Breast epithelium (tissue), 4 donors: Measurements from ENCODE around the gene ABCC11. TPM values are rescaled to one million over a fixed set of nuclear protein-coding genes. Genes with fewer than 3 reads are reported as not detected.

Source experiments
- DNase-seq, 2 donors: peaks; one replicate each; pipeline ENCODE4 v3.0.0-alpha.2; 2019; ENCODE audit warnings: low spot score in 2 of 2
- H3K27ac ChIP-seq, 2 donors: fragments of 200-600 bp; sonication (generic) in 1 of 2; one replicate each; pipeline ENCODE4 v1.5.1; 2016 to 2019; ENCODE audit warnings: mild to moderate bottlenecking in 1 of 2
- H3K27me3 ChIP-seq, 2 donors: fragments of 200-600 bp; sonication (generic) in 1 of 2; one replicate each; pipeline versions ENCODE4 v1.5.1 to v1.6.0; 2017 to 2019; ENCODE audit warnings: control low read depth in 1 of 2, mild to moderate bottlenecking in 1 of 2
- H3K36me3 ChIP-seq: fragments of 200-600 bp; one replicate; pipeline ENCODE4 v1.5.1; 2019
- H3K4me1 ChIP-seq, 2 donors: fragments of 200-600 bp; sonication (generic); one replicate each; pipeline ENCODE4 v1.5.1; 2016 to 2019; ENCODE audit warnings: control low read depth in 1 of 2
- H3K4me3 ChIP-seq, 3 donors: fragments of 200-600 bp; sonication (generic); 1 replicate in 2 of 3; 2 replicates in 1 of 3; pipeline ENCODE4 v1.5.1; 2016 to 2019; ENCODE audit warnings: mild to moderate bottlenecking in 3 of 3, moderate library complexity in 2 of 3
- H3K9me3 ChIP-seq, 2 donors: fragments of 200-600 bp; sonication (generic) in 1 of 2; one replicate each; pipeline ENCODE4 v1.5.1; 2016 to 2019; ENCODE audit warnings: control low read depth in 1 of 2
- POLR2A ChIP-seq: fragments of 450-650 bp; IDR thresholded peaks from one replicate; pipeline ENCODE4 v1.6.1; 2016; ENCODE audit warnings: antibody characterized with exemption, mild to moderate bottlenecking, moderate library complexity
- POLR2AphosphoS5 ChIP-seq, 3 donors: sonication (generic); formaldehyde crosslinking; IDR thresholded peaks; one replicate each; pipeline ENCODE4 v1.6.1; 2017; ENCODE audit warnings: antibody characterized with exemption in 3 of 3
- intact Hi-C: fragments of 100-400 bp; cut with DNase I; formaldehyde crosslinking; loops from one replicate; pipeline ENCODE4 v1.15.1; 2023; ENCODE audit warnings: low total_unique reads
- total RNA-seq, 3 donors: library from RNA; depleted of rRNA; stranded (reverse); fragments of >200 nt; gene quantifications; one replicate each; pipeline ENCODE4 v1.1.0, GENCODE V29; 2016
- TF ChIP-seq, protein P1 (sequence below), 3 donors: fragments of 450-650 bp; IDR thresholded peaks; one replicate each; pipeline ENCODE4 v1.5.1; 2016 to 2017; ENCODE audit warnings: antibody characterized with exemption in 3 of 3, mild to moderate bottlenecking in 3 of 3, moderate library complexity in 3 of 3

Gene ABCC11
- total RNA-seq, 3 donors from 2014 or later, result 0.32 to 31.8 (median 5.4) TPM

DNA sequence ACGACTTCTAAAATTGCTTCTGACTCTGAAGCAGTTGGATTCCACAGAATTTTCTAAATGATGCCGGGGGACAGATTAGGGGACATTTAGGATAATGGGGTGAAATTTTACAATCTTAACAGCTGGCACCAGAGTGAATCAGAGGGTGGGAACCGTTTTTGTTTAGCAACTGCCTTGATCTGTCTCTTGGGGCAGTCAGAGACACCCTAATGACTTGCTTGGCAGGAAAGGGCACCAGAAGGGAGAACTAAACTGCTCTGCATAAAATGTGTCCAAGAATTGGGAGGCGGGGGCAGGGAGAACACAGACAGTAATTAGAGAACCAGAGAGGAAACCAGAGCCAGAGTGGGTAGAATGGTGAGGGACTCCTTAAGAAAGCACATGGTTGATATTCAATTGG, 85.4 kb downstream of the ABCC11 start:
- no peaks in the 10 kb centered on the region for H3K27me3 ChIP-seq
- H3K4me1 ChIP-seq, result no peaks in the 10 kb centered on the region
- H3K27ac ChIP-seq, result no peak overlapping the region
- H3K9me3 ChIP-seq, result no peaks in the 10 kb centered on the region
- intact Hi-C loops, result no loop called here
- no peak for DNase-seq
- H3K36me3 ChIP-seq, result no peaks in the 10 kb centered on the region
- H3K4me3 ChIP-seq, result no peak overlapping the region
- TF ChIP-seq, protein P1, sequence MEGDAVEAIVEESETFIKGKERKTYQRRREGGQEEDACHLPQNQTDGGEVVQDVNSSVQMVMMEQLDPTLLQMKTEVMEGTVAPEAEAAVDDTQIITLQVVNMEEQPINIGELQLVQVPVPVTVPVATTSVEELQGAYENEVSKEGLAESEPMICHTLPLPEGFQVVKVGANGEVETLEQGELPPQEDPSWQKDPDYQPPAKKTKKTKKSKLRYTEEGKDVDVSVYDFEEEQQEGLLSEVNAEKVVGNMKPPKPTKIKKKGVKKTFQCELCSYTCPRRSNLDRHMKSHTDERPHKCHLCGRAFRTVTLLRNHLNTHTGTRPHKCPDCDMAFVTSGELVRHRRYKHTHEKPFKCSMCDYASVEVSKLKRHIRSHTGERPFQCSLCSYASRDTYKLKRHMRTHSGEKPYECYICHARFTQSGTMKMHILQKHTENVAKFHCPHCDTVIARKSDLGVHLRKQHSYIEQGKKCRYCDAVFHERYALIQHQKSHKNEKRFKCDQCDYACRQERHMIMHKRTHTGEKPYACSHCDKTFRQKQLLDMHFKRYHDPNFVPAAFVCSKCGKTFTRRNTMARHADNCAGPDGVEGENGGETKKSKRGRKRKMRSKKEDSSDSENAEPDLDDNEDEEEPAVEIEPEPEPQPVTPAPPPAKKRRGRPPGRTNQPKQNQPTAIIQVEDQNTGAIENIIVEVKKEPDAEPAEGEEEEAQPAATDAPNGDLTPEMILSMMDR (IDR thresholded peaks at IDR 0.05), result no peak

DNA sequence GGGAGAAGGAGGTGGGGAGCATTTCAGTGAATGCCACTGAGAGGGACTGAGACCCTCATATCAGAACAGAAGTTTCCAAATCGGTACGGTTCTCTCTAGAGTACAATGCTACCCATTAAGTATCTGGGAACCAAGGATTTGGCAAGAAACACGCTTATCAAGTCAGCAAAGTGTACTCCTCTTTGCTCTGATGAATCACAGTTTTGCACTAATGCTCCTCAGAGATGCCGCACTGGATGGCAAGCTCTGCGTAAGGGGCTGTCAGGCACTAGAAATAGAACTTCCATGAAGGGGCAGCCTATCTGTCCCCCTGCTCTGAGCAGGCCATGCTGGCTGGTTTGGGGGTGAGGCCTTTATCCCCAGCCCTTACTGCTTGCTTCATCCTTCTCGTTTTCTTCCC, 86.8 kb downstream of the ABCC11 start:
- intact Hi-C loops, result no loop called here
- no peak for DNase-seq

DNA sequence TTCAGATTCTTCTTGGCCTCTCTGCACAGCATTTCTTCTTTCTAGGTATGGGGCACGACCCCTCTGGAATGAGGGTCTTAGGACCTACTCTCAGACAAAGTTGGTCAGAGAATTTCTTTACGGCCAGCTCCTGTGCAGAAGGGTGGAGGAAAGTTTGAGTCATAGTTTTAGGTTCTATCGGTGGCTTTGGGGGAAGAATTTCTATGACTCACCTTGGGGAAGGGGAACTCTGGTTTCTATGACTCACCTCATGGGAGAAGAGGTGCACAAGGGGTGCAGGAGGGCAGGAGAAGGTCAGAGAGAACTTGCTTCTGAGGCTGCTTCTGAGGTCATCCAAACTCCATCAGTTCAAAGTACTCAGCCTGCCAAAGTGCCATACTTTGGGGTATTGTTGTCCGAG, 89.0 kb downstream of the ABCC11 start:
- H3K9me3 ChIP-seq, result no peaks in the 10 kb centered on the region
- H3K27ac ChIP-seq, result no peak overlapping the region
- H3K4me3 ChIP-seq, result no peak overlapping the region
- DNase-seq, result peak in 1 of 2 donors; percentile 30
- intact Hi-C loops, result no loop called here
- no peaks in the 10 kb centered on the region for H3K4me1 ChIP-seq
- TF ChIP-seq, protein P1 (IDR thresholded peaks at IDR 0.05), result no peak
- no peak for TF ChIP-seq POLR2A
- TF ChIP-seq POLR2AphosphoS5 (IDR thresholded peaks at IDR 0.05), result no peak
- H3K36me3 ChIP-seq, result no peaks in the 10 kb centered on the region
- no peaks in the 10 kb centered on the region for H3K27me3 ChIP-seq

More for the DNA sequence above, 86.8 kb downstream of the ABCC11 start:
- Histone ChIP-seq H3K36me3 (no peaks in the 10 kb centered on the region), H3K9me3 (no peaks in the 10 kb centered on the region), H3K27me3 (no peaks in the 10 kb centered on the region), H3K27ac (no peak overlapping the region), H3K4me1 (no peaks in the 10 kb centered on the region), H3K4me3 (no peak overlapping the region)
- no peak for TF ChIP-seq POLR2AphosphoS5 (IDR thresholded peaks at IDR 0.05)
- TF ChIP-seq, protein P1 (IDR thresholded peaks at IDR 0.05), result no peak
- TF ChIP-seq POLR2A, result no peak

DNA sequence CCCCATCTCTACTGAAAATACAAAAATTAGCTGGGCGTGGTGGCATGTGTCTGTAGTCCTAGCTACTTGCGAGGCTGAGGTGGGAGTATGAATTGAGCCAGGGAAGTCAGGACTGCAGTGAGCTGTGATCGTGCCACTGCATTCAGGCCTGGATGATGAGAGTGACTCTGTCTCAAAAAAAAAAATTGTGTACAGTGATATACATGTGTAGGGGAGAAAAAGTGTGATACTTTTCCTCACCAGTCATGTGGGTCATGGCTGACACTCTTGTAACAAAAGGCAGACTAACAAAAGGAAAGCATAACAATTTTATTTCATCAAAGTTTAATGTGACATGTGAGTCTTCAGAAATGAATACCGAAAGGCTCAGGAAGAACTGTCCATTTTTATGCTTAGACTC, 89.5 kb downstream of the ABCC11 start:
- no peak overlapping the region for H3K4me3 ChIP-seq
- DNase-seq, result peak in 1 of 2 donors; percentile 15
- H3K9me3 ChIP-seq, result no peaks in the 10 kb centered on the region
- no peaks in the 10 kb centered on the region for H3K4me1 ChIP-seq
- intact Hi-C loops, result no loop called here
- H3K27me3 ChIP-seq, result no peaks in the 10 kb centered on the region
- H3K36me3 ChIP-seq, result no peaks in the 10 kb centered on the region
- TF ChIP-seq POLR2A, result no peak
- TF ChIP-seq, protein P1 (IDR thresholded peaks at IDR 0.05), result no peak
- no peak for TF ChIP-seq POLR2AphosphoS5 (IDR thresholded peaks at IDR 0.05)
- no peak overlapping the region for H3K27ac ChIP-seq

GRCh38 chr16:48157302-48157701, 90.0 kb downstream of the ABCC11 start:
- DNase-seq, result peak in 1 of 2 donors; percentile 24
- Histone ChIP-seq H3K4me1 (no peaks in the 10 kb centered on the region), H3K9me3 (no peaks in the 10 kb centered on the region), H3K4me3 (no peak overlapping the region), H3K27me3 (no peaks in the 10 kb centered on the region), H3K36me3 (no peaks in the 10 kb centered on the region), H3K27ac (no peak overlapping the region)
- TF ChIP-seq POLR2AphosphoS5 (IDR thresholded peaks at IDR 0.05), result no peak
- TF ChIP-seq POLR2A, result no peak
- TF ChIP-seq, protein P1 (IDR thresholded peaks at IDR 0.05), result no peak
- intact Hi-C loops, result no loop called here
